ENCODE measurements around the gene MMP1. TPM values are rescaled to one million over a fixed set of nuclear protein-coding genes. Genes with fewer than 3 reads are reported as not detected.

MMP1 gene
- total and polyA plus RNA-seq, 12 donors = 0.26 to 2.8 (median 0.32) TPM; not detected in 7

DNA sequence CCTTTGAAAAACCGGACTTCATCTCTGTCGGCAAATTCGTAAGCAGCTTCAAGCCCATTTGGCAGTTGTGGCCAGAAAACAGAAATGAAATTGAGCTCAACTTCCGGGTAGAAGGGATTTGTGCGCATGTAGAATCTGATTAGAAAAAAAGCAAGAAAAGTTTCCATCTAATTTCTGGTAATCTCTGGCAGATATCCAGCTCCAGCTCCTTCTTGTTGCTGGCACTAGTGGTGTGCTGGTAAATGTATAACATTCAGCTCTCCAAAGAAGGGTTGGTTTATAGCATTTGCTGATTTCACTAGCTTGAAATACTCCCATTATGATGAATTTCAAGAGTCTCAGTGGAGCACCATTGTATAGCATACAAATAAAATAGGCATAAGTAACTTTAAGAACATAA is 5.4 kb downstream of the MMP1 start:
- Histone ChIP-seq H3K4me1 (no peaks in the 10 kb centered on the region), H3K4me3 (no peak overlapping the region), H3K36me3 (no peaks in the 10 kb centered on the region), H3K9me3 (no peaks in the 10 kb centered on the region), H3K27me3 (no peaks in the 10 kb centered on the region), H3K27ac (no peak overlapping the region)
- TF ChIP-seq, protein P1, sequence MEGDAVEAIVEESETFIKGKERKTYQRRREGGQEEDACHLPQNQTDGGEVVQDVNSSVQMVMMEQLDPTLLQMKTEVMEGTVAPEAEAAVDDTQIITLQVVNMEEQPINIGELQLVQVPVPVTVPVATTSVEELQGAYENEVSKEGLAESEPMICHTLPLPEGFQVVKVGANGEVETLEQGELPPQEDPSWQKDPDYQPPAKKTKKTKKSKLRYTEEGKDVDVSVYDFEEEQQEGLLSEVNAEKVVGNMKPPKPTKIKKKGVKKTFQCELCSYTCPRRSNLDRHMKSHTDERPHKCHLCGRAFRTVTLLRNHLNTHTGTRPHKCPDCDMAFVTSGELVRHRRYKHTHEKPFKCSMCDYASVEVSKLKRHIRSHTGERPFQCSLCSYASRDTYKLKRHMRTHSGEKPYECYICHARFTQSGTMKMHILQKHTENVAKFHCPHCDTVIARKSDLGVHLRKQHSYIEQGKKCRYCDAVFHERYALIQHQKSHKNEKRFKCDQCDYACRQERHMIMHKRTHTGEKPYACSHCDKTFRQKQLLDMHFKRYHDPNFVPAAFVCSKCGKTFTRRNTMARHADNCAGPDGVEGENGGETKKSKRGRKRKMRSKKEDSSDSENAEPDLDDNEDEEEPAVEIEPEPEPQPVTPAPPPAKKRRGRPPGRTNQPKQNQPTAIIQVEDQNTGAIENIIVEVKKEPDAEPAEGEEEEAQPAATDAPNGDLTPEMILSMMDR (IDR thresholded peaks at IDR 0.05) = no peak
- ATAC-seq (no peak), DNase-seq (no peak)
- WGBS, 2 donors = 90 to 93% methylated on average over 5 of the region's 5 CpGs
- intact Hi-C loops (cut with DNase I) = no loop called here

- no peaks in the 10 kb centered on the region for H3K27me3 ChIP-seq
- DNase-seq (no peak), ATAC-seq (no peak)
- TF ChIP-seq, protein P1 (IDR thresholded peaks at IDR 0.05) = no peak
- no peak overlapping the region for H3K4me3 ChIP-seq
- H3K36me3 ChIP-seq = no peaks in the 10 kb centered on the region
- H3K4me1 ChIP-seq = no peaks in the 10 kb centered on the region
- H3K27ac ChIP-seq = no peak overlapping the region
- H3K9me3 ChIP-seq = no peaks in the 10 kb centered on the region
- WGBS, 2 donors = 72% methylated on average over 4 of the region's 4 CpGs
- intact Hi-C loops (cut with DNase I) = no loop called here
Observed at GRCh38 chr11:102791271-102792036, 6.5 kb downstream of the MMP1 start.

- no peak for DNase-seq
- H3K27me3 ChIP-seq = no peaks in the 10 kb centered on the region
- H3K4me3 ChIP-seq = no peak overlapping the region
- 81 to 84% methylated on average over 8 of the region's 8 CpGs for WGBS, 2 donors
- TF ChIP-seq, protein P1 (IDR thresholded peaks at IDR 0.05) = no peak
- H3K27ac ChIP-seq = no peak overlapping the region
- H3K9me3 ChIP-seq = no peaks in the 10 kb centered on the region
- H3K4me1 ChIP-seq = no peaks in the 10 kb centered on the region
- no peak for ATAC-seq
- no peaks in the 10 kb centered on the region for H3K36me3 ChIP-seq
- intact Hi-C loops (cut with DNase I) = no loop called here
Observed at GRCh38 chr11:102788334-102788995, 9.5 kb downstream of the MMP1 start.

GRCh38 chr11:102784380-102784779 is 13.6 kb downstream of the MMP1 start:
- H3K4me3 ChIP-seq = no peak overlapping the region
- TF ChIP-seq, protein P1 (IDR thresholded peaks at IDR 0.05) = no peak
- H3K27me3 ChIP-seq = peaks cover 0 to 6% (median 0%) of the 10 kb centered on the region in 7 donors
- DNase-seq (no peak), ATAC-seq (no peak)
- H3K9me3 ChIP-seq = no peaks in the 10 kb centered on the region
- WGBS, 2 donors = 84 to 86% methylated on average over 3 of the region's 3 CpGs
- intact Hi-C loops (cut with DNase I) = no loop called here
- no peaks in the 10 kb centered on the region for H3K36me3 ChIP-seq
- no peaks in the 10 kb centered on the region for H3K4me1 ChIP-seq
- H3K27ac ChIP-seq = no peak overlapping the region

All from heart right ventricle (tissue), 16 donors.